HepG2 (cell line): ENCODE measurements around the gene DCTN3. TPM values are rescaled to one million over a fixed set of nuclear protein-coding genes. Genes with fewer than 3 reads are reported as not detected.

Source experiments
- ATAC-seq: fragments of 200-7000 bp; cut with Tn5 transposase; 3 replicates; pipeline ENCODE4 v1.9.1; 2020; ENCODE audit warnings: mild to moderate bottlenecking, moderate library complexity
- BruUV-seq: library from RNA; stranded (reverse); fragments of 400-500 nt; replicated peaks from 2 replicates; lab custom pipeline; 2021; lab: Mats Ljungman, UMichigan
- CTCF ChIA-PET: fragments of 300-600 bp; formaldehyde crosslinking; extraction: SDS; loops from one replicate; lab custom pipeline; 2021; ENCODE audit warnings: low total read pairs, inconsistent platforms, low intra/inter-chr PET ratio; lab: Yijun Ruan, JAX
- POLR2A ChIA-PET: fragments of 350-600 bp; sonication (Branson Sonifier 250); formaldehyde crosslinking; loops from one replicate; lab custom pipeline; 2020; ENCODE audit warnings: antibody characterized with exemption, inconsistent platforms; lab: Yijun Ruan, JAX
- DNase-seq: peaks from one replicate; pipeline ENCODE4 v3.0.0-alpha.2; 2015; ENCODE audit warnings: low spot score
- FAIRE-seq: peaks from 3 replicates; lab custom pipeline; 2011; peaks lifted over from hg19 to GRCh38; lab: Jason Lieb, UNC
- H2AFZ ChIP-seq: one replicate; pipeline ENCODE4 v1.6.1; 2011; ENCODE audit warnings: low read length, inconsistent platforms
- H3K27ac ChIP-seq: fragments of 300-600 bp; 3 replicates; pipeline ENCODE4 v1.8.0; 2011; ENCODE audit warnings: mixed run types, mild to moderate bottlenecking, mixed read lengths, low read length, inconsistent platforms; ENCODE audit not compliant: insufficient read depth; ENCODE audit errors: extremely low read length
- H3K27me3 ChIP-seq, 2 experiments: fragments of 200-600 bp in 1 of 2; 2 replicates in 1 of 2; 3 replicates in 1 of 2; pipeline versions ENCODE4 v1.6.0 to v1.8.0; 2011; ENCODE audit warnings: low read length in 2 of 2, mild to moderate bottlenecking in 2 of 2, moderate library complexity in 2 of 2, inconsistent platforms in 1 of 2; ENCODE audit not compliant: insufficient read depth in 2 of 2, control insufficient read depth in 1 of 2
- H3K36me3 ChIP-seq, 2 experiments: fragments of 200-600 bp in 1 of 2; replicated peaks in 1 of 2; 2 replicates in 1 of 2; 3 replicates in 1 of 2; pipeline versions ENCODE4 v1.5.1 to v1.8.0; 2011; ENCODE audit warnings: low read length in 2 of 2, inconsistent platforms in 1 of 2; ENCODE audit not compliant: insufficient read depth in 2 of 2, control insufficient read depth in 1 of 2
- H3K4me1 ChIP-seq: 2 replicates; pipeline ENCODE4 v1.5.1; 2012; ENCODE audit warnings: low read length, inconsistent platforms; ENCODE audit not compliant: insufficient read depth
- H3K4me2 ChIP-seq: 2 replicates; pipeline ENCODE4 v1.6.0; 2011; ENCODE audit warnings: low read depth, low read length, inconsistent platforms
- H3K4me3 ChIP-seq, 3 experiments: fragments of 200-600 bp in 1 of 3; sonication (generic), shearing (Covaris generic) in 1 of 3; replicated peaks in 1 of 3; 2 replicates each; pipeline ENCODE4 v1.5.1; 2011 to 2016; ENCODE audit warnings: low read length in 3 of 3, inconsistent platforms in 2 of 3, low read depth in 2 of 3, mild to moderate bottlenecking in 2 of 3, control low read depth in 1 of 3, mixed read lengths in 1 of 3; ENCODE audit not compliant: insufficient read depth in 1 of 3
- H3K79me2 ChIP-seq: one replicate; pipeline ENCODE4 v1.6.1; 2011; ENCODE audit warnings: low read length, inconsistent platforms; ENCODE audit not compliant: insufficient read depth
- H3K9ac ChIP-seq: 2 replicates; pipeline ENCODE4 v1.6.0; 2011; ENCODE audit warnings: mild to moderate bottlenecking, low read depth, low read length, inconsistent platforms; ENCODE audit not compliant: insufficient read depth
- H3K9me3 ChIP-seq: 2 replicates; pipeline ENCODE4 v1.5.1; 2012; ENCODE audit warnings: mild to moderate bottlenecking, low read length
- H4K20me1 ChIP-seq: 2 replicates; pipeline ENCODE4 v1.6.0; 2011; ENCODE audit warnings: inconsistent platforms, mild to moderate bottlenecking, low read length, moderate library complexity; ENCODE audit not compliant: insufficient read depth
- AGO1 ChIP-seq: fragments of 200-400 bp; formaldehyde crosslinking; IDR thresholded peaks from 2 replicates; pipeline ENCODE4 v1.6.1; 2017; ENCODE audit warnings: mild to moderate bottlenecking, low read depth, low read length, moderate library complexity; ENCODE audit not compliant: poor library complexity, severe bottlenecking
- HNF4A ChIP-seq: sonication (generic); formaldehyde crosslinking; IDR thresholded peaks from 2 replicates; pipeline ENCODE4 v1.4.0; 2020; ENCODE audit warnings: missing genetic modification reagents
- HOXA3 ChIP-seq: sonication (generic); formaldehyde crosslinking; IDR thresholded peaks from 2 replicates; pipeline ENCODE4 v1.5.0; 2020; ENCODE audit warnings: missing genetic modification reagents
- KLF13 ChIP-seq: sonication (generic); formaldehyde crosslinking; IDR thresholded peaks from 2 replicates; pipeline ENCODE4 v1.4.0; 2020; ENCODE audit warnings: mild to moderate bottlenecking, missing genetic modification reagents
- NONO ChIP-seq, 2 experiments: fragments of 450-650 bp in 1 of 2; sonication (generic) in 1 of 2; formaldehyde crosslinking in 1 of 2; IDR thresholded peaks in 1 of 2; conservative IDR thresholded peaks in 1 of 2; 2 replicates each; pipeline versions ENCODE4 v1.6.1 to v1.8.0; 2017 to 2022; ENCODE audit warnings: mild to moderate bottlenecking in 1 of 2, missing genetic modification reagents in 1 of 2, moderate library complexity in 1 of 2
- POLR2G ChIP-seq: fragments of 200-400 bp; formaldehyde crosslinking; IDR thresholded peaks from 2 replicates; pipeline ENCODE4 v1.6.1; 2018; ENCODE audit warnings: mild to moderate bottlenecking, low read depth, low read length, moderate library complexity
- RAD21 ChIP-seq: fragments of 450-650 bp; formaldehyde crosslinking; IDR thresholded peaks from 2 replicates; pipeline ENCODE4 v1.5.0; 2020; ENCODE audit warnings: mild to moderate bottlenecking
- SOX6 ChIP-seq, 2 experiments: fragments of 450-650 bp in 1 of 2; sonication (generic) in 1 of 2; formaldehyde crosslinking in 1 of 2; IDR thresholded peaks; 2 replicates each; pipeline versions ENCODE4 v1.4.0 to v1.6.1; 2017 to 2020; ENCODE audit warnings: antibody characterized with exemption in 1 of 2, mild to moderate bottlenecking in 1 of 2, missing genetic modification reagents in 1 of 2
- ZBTB33 ChIP-seq: sonication (generic); formaldehyde crosslinking; IDR thresholded peaks from 2 replicates; pipeline ENCODE4 v1.4.0; 2020; ENCODE audit warnings: missing genetic modification reagents
- ZNF12 ChIP-seq: sonication (generic); formaldehyde crosslinking; IDR thresholded peaks from 2 replicates; pipeline ENCODE4 v1.5.0; 2020; ENCODE audit warnings: missing genetic modification reagents
- ZNF451 ChIP-seq: sonication (generic); formaldehyde crosslinking; IDR thresholded peaks from 2 replicates; pipeline ENCODE4 v1.5.0; 2020; ENCODE audit warnings: mild to moderate bottlenecking, missing genetic modification reagents
- ZNF747 ChIP-seq: sonication (generic); formaldehyde crosslinking; IDR thresholded peaks from 2 replicates; pipeline ENCODE4 v1.8.1; 2023; ENCODE audit warnings: missing genetic modification reagents, mild to moderate bottlenecking, borderline replicate concordance
- WGBS: methylation state at CpG from one replicate; pipeline ENCODE4 v1.1.6; 2017; ENCODE audit warnings: low lambda C conversion rate; 5-methylcytosine and 5-hydroxymethylcytosine counted together
- in situ Hi-C: cut with HindIII; loops from 2 replicates; pipeline ENCODE4 v1.10.0; 2017; ENCODE audit warnings: low pct_unique_long_range_greater_than_20kb; ENCODE audit not compliant: extremely low pct_ligation_motif_present
- intact Hi-C: fragments of 100-400 bp; cut with micrococcal nuclease; formaldehyde crosslinking; loops from one replicate; pipeline ENCODE4 v1.10.0; 2022; ENCODE audit not compliant: unreplicated experiment
- polyA plus RNA-seq, 8 experiments: library from polyadenylated mRNA; depleted of rRNA in 3 of 8; stranded (reverse) in 7 of 8; unstranded in 1 of 8; fragments of >200 nt; fragmentation: Illumina TruSeq in 4 of 8; extraction: Trizol in 4 of 8; gene quantifications; 2 replicates each; pipeline versions ENCODE4 v1.2.1 to v1.2.3, GENCODE V29; 2011 to 2016; ENCODE audit warnings: low read depth in 4 of 8, missing spikeins in 1 of 8, mixed read lengths in 1 of 8; ENCODE audit not compliant: insufficient read depth in 1 of 8
- total RNA-seq, 5 experiments: library from RNA; depleted of rRNA; stranded (reverse); fragments of >200 nt; fragmentation: Illumina TruSeq; extraction: Trizol; gene quantifications; 2 replicates each; pipeline ENCODE4 v1.2.3, GENCODE V29; 2016; ENCODE audit warnings: low read depth in 1 of 5
- TF ChIP-seq, protein P1 (sequence below), 2 experiments: sonication (generic) in 1 of 2; formaldehyde crosslinking in 1 of 2; IDR thresholded peaks; 2 replicates each; pipeline versions ENCODE4 v1.4.0 to v1.6.1; 2018 to 2020; ENCODE audit warnings: missing genetic modification reagents in 2 of 2, borderline replicate concordance in 1 of 2, low read depth in 1 of 2, mild to moderate bottlenecking in 1 of 2, missing biosample characterization in 1 of 2
- TF ChIP-seq, protein P2 (sequence below): sonication (generic); formaldehyde crosslinking; IDR thresholded peaks from 2 replicates; pipeline ENCODE4 v1.4.0; 2020; ENCODE audit warnings: missing genetic modification reagents, borderline replicate concordance

DCTN3 gene
- total and polyA plus RNA-seq, 2 of the 13 experiments (the other 11 are each of a cell fraction or from before 2014, with no cell fraction given) = 27.4 to 34.5 TPM

DNA sequence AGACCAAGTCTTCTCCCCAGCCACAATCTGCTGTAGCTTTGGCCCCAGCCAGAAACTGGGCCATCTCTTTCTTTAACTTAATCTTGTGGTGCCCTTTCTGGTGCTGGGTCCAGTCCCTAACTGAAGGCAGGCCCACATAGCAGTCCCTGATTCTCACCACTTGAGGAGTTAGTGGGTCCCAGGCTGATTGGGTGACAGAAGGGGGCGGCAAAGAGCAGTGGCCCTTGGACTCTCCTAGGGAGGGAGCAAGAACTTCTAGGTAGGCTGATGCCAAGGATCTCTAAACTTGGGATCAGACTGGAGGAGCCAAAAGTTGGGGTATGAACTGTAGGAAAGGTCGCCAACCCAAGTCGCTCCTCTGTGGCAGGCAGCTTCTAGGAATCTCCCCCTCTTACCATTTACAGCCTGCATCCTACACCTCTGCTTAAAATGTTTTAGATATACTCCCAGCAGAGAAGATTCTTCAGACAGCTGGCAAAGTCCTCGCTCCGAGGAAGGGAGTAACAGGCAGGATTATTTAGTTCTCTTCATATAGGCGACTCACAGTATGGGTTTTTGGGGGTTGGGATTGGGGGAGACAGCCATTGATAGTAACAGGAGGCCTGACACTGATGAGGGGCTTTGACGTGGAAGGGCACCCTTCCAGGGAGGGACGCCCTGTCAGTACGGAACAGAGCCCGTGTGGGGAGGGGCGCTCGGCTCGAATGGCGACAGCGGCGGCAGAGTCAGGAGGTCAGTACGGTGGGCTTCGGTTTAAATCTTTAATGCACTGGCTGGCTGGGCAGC, 44.2 kb upstream of the DCTN3 start:
- no peak overlapping the region for H2AFZ ChIP-seq
- FAIRE-seq = peak; percentile 81
- BruUV-seq = no TSS peak
- TF ChIP-seq HOXA3 (CRISPR knock-in tag) (peak; percentile 12; the same call in 1 of the 2 replicates), RAD21 (CRISPR knock-in tag) (peak; percentile 34), AGO1 (no peak), ZNF451 (CRISPR knock-in tag) (no peak), HNF4A (CRISPR knock-in tag) (peak; percentile 81), POLR2G (no peak), SOX6 (IDR thresholded peaks at IDR 0.05) (no peak), SOX6 (CRISPR knock-in tag; IDR thresholded peaks at IDR 0.05) (0 out of 2 replicates have a peak, but pooled peaks have one; percentile 15), ZNF747 (no peak), NONO (IDR thresholded peaks at IDR 0.05) (no peak), NONO (CRISPR knock-in tag; conservative IDR thresholded peaks at IDR 0.05) (0 out of 2 replicates have a peak, but pooled peaks have one; percentile 44), KLF13 (CRISPR knock-in tag) (no peak), ZNF12 (no peak), ZBTB33 (CRISPR knock-in tag) (no peak)
- TF ChIP-seq, protein P1, sequence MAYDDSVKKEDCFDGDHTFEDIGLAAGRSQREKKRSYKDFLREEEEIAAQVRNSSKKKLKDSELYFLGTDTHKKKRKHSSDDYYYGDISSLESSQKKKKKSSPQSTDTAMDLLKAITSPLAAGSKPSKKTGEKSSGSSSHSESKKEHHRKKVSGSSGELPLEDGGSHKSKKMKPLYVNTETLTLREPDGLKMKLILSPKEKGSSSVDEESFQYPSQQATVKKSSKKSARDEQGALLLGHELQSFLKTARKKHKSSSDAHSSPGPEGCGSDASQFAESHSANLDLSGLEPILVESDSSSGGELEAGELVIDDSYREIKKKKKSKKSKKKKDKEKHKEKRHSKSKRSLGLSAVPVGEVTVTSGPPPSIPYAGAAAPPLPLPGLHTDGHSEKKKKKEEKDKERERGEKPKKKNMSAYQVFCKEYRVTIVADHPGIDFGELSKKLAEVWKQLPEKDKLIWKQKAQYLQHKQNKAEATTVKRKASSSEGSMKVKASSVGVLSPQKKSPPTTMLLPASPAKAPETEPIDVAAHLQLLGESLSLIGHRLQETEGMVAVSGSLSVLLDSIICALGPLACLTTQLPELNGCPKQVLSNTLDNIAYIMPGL (CRISPR knock-in tag; IDR thresholded peaks at IDR 0.05; ENCODE audit: borderline replicate concordance in 1 of 2, low read depth in 1 of 2) = peak; percentile 53 to 54; a peak in 1 of 4 replicates
- TF ChIP-seq, protein P2, sequence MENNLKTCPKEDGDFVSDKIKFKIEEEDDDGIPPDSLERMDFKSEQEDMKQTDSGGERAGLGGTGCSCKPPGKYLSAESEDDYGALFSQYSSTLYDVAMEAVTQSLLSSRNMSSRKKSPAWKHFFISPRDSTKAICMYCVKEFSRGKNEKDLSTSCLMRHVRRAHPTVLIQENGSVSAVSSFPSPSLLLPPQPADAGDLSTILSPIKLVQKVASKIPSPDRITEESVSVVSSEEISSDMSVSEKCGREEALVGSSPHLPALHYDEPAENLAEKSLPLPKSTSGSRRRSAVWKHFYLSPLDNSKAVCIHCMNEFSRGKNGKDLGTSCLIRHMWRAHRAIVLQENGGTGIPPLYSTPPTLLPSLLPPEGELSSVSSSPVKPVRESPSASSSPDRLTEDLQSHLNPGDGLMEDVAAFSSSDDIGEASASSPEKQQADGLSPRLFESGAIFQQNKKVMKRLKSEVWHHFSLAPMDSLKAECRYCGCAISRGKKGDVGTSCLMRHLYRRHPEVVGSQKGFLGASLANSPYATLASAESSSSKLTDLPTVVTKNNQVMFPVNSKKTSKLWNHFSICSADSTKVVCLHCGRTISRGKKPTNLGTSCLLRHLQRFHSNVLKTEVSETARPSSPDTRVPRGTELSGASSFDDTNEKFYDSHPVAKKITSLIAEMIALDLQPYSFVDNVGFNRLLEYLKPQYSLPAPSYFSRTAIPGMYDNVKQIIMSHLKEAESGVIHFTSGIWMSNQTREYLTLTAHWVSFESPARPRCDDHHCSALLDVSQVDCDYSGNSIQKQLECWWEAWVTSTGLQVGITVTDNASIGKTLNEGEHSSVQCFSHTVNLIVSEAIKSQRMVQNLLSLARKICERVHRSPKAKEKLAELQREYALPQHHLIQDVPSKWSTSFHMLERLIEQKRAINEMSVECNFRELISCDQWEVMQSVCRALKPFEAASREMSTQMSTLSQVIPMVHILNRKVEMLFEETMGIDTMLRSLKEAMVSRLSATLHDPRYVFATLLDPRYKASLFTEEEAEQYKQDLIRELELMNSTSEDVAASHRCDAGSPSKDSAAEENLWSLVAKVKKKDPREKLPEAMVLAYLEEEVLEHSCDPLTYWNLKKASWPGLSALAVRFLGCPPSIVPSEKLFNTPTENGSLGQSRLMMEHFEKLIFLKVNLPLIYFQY (CRISPR knock-in tag) = peak; percentile 55; the same call in 1 of the 2 replicates

More for the DNA sequence above, 44.2 kb upstream of the DCTN3 start:
- H3K4me3 ChIP-seq = peak overlapping the region; percentile 66 to 79 (median 66)
- no peaks in the 10 kb centered on the region for H3K36me3 ChIP-seq
- intact Hi-C loops (no loop called here), in situ Hi-C loops (no loop called here)
- H3K79me2 ChIP-seq = no peaks in the 10 kb centered on the region
- H3K9me3 ChIP-seq = no peaks in the 10 kb centered on the region
- ChIA-PET CTCF (interaction anchor here (0.6 to 3.3 kb wide), 7 partner anchors 10 to 52 kb away, joined by 3 to 22 read pairs (median 6); partner anchors contain the start of genes GALT and RPP25L), POLR2A (interaction anchor here (0.9 to 4.9 kb wide), 9 partner anchors 8 to 52 kb away, joined by 3 to 40 read pairs (median 5); partner anchors contain the start of genes ARID3C, GALT, IL11RA and RPP25L)
- H3K27me3 ChIP-seq = no peaks in the 10 kb centered on the region
- peak overlapping the region; percentile 89 for H3K4me2 ChIP-seq
- peak overlapping the region; percentile 54; the same call in 1 of the 2 replicates for H3K9ac ChIP-seq
- peak; percentile 67 for DNase-seq
- 9% methylated on average over 18 of the region's 18 CpGs for WGBS
- ATAC-seq = peak; percentile 89
- H4K20me1 ChIP-seq = no peaks in the 10 kb centered on the region
- H3K4me1 ChIP-seq = peaks cover 24% of the 10 kb centered on the region
- H3K27ac ChIP-seq = peak overlapping the region; percentile 17
